ENCODE data around the gene SIK1. TPM values are rescaled to one million over a fixed set of nuclear protein-coding genes. Genes with fewer than 3 reads are reported as not detected.

SIK1 gene
- total and polyA plus RNA-seq, 7 experiments from 2014 or later = 0.21 to 414 (median 6.3) TPM; not detected in 1

GRCh38 chr21:43370091-43370658 is 56.8 kb downstream of the SIK1 start:
- intact Hi-C loops (cut with micrococcal nuclease) = no loop called here
- peak overlapping the region in 1 of 9 donors; percentile 36 for H3K27ac Mint-ChIP-seq
- H3K4me3 Mint-ChIP-seq = no peak overlapping the region
- Histone ChIP-seq H3K9me3 (ENCODE audit: control insufficient read depth in 2 of 3, low read length in 3 of 3) (no peaks in the 10 kb centered on the region), H3K4me3 (ENCODE audit: low read length) (no peak overlapping the region), H3K27ac (ENCODE audit: low read depth, low read length) (no peak overlapping the region), H3K4me1 (ENCODE audit: control insufficient read depth in 2 of 2, insufficient read depth in 2 of 2, low read length in 2 of 2) (no peaks in the 10 kb centered on the region), H3K27me3 (ENCODE audit: control insufficient read depth in 2 of 2, insufficient read depth in 2 of 2, low read length in 2 of 2) (no peaks in the 10 kb centered on the region), H3K36me3 (ENCODE audit: control insufficient read depth in 2 of 3, insufficient read depth in 3 of 3, low read length in 3 of 3) (no peaks in the 10 kb centered on the region)
- peaks cover 0 to 4% (median 0%) of the 10 kb centered on the region in 7 donors for H3K4me1 Mint-ChIP-seq
- DNase-seq (no peak), ATAC-seq (no peak)
- no peaks in the 10 kb centered on the region for H3K9me3 Mint-ChIP-seq
- ChIA-PET CTCF (no interaction called here), POLR2A (no interaction called here)
- no peaks in the 10 kb centered on the region for H3K27me3 Mint-ChIP-seq
- no peaks in the 10 kb centered on the region for H3K36me3 Mint-ChIP-seq

GRCh38 chr21:43369596-43370090 is 57.3 kb downstream of the SIK1 start:
- DNase-seq (peak in 1 of 9 donors; percentile 4), ATAC-seq (no peak)
- Mint-ChIP-seq H3K27me3 (no peaks in the 10 kb centered on the region), H3K9me3 (no peaks in the 10 kb centered on the region), H3K27ac (peak overlapping the region in 1 of 9 donors; percentile 36), H3K4me3 (no peak overlapping the region), H3K36me3 (no peaks in the 10 kb centered on the region), H3K4me1 (peaks cover 0 to 4% (median 0%) of the 10 kb centered on the region in 7 donors)
- H3K27ac ChIP-seq (ENCODE audit: low read depth, low read length) = no peak overlapping the region
- POLR2A ChIA-PET = no interaction called here
- no peak overlapping the region for H3K4me3 ChIP-seq (ENCODE audit: low read length)
- CTCF ChIA-PET = no interaction called here
- no peaks in the 10 kb centered on the region for H3K4me1 ChIP-seq (ENCODE audit: control insufficient read depth in 2 of 2, insufficient read depth in 2 of 2, low read length in 2 of 2)
- H3K36me3 ChIP-seq (ENCODE audit: control insufficient read depth in 2 of 3, insufficient read depth in 3 of 3, low read length in 3 of 3) = no peaks in the 10 kb centered on the region
- H3K9me3 ChIP-seq (ENCODE audit: control insufficient read depth in 2 of 3, low read length in 3 of 3) = no peaks in the 10 kb centered on the region
- intact Hi-C loops (cut with micrococcal nuclease) = no loop called here
- no peaks in the 10 kb centered on the region for H3K27me3 ChIP-seq (ENCODE audit: control insufficient read depth in 2 of 2, insufficient read depth in 2 of 2, low read length in 2 of 2)

DNA sequence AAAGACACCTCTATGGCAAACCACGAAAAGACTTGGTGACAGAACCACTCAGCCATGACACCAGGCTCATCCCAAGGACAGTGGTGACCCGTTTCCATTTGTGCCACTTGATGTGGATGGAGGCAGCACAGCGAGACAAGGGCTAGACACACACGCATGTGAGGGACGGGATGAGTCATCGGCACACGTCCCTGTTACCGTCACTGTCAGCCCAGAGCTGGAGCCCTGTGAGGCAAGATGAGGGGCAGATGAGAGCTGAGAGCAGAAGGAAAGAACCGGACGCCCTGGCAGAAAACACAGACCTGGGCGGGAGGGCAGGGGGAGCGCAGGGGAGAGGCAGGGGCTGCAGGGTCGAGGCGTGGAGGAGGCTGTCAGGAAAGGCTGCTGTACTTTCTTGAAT is 57.8 kb downstream of the SIK1 start:
- POLR2A ChIA-PET = no interaction called here
- no peaks in the 10 kb centered on the region for H3K36me3 ChIP-seq (ENCODE audit: control insufficient read depth in 2 of 3, insufficient read depth in 3 of 3, low read length in 3 of 3)
- H3K27ac Mint-ChIP-seq = no peak overlapping the region
- H3K9me3 Mint-ChIP-seq = no peaks in the 10 kb centered on the region
- no peaks in the 10 kb centered on the region for H3K4me1 ChIP-seq (ENCODE audit: control insufficient read depth in 2 of 2, insufficient read depth in 2 of 2, low read length in 2 of 2)
- H3K27ac ChIP-seq (ENCODE audit: low read depth, low read length) = no peak overlapping the region
- CTCF ChIA-PET = no interaction called here
- intact Hi-C loops (cut with micrococcal nuclease) = no loop called here
- peaks cover 0 to 4% (median 0%) of the 10 kb centered on the region in 7 donors for H3K4me1 Mint-ChIP-seq
- H3K4me3 ChIP-seq (ENCODE audit: low read length) = no peak overlapping the region
- ATAC-seq = no peak
- no peak overlapping the region for H3K4me3 Mint-ChIP-seq
- H3K27me3 Mint-ChIP-seq = no peaks in the 10 kb centered on the region
- peak in 1 of 9 donors; percentile 4 for DNase-seq
- H3K36me3 Mint-ChIP-seq = no peaks in the 10 kb centered on the region
- no peaks in the 10 kb centered on the region for H3K27me3 ChIP-seq (ENCODE audit: control insufficient read depth in 2 of 2, insufficient read depth in 2 of 2, low read length in 2 of 2)
- H3K9me3 ChIP-seq (ENCODE audit: control insufficient read depth in 2 of 3, low read length in 3 of 3) = no peaks in the 10 kb centered on the region

- H3K4me3 ChIP-seq (ENCODE audit: low read length) = no peak overlapping the region
- H3K36me3 ChIP-seq (ENCODE audit: control insufficient read depth in 2 of 3, insufficient read depth in 3 of 3, low read length in 3 of 3) = no peaks in the 10 kb centered on the region
- H3K4me1 Mint-ChIP-seq = peaks cover 0 to 4% (median 0%) of the 10 kb centered on the region in 7 donors
- no peak overlapping the region for H3K27ac ChIP-seq (ENCODE audit: low read depth, low read length)
- H3K36me3 Mint-ChIP-seq = no peaks in the 10 kb centered on the region
- no peaks in the 10 kb centered on the region for H3K27me3 Mint-ChIP-seq
- ChIA-PET CTCF (no interaction called here), POLR2A (no interaction called here)
- intact Hi-C loops (cut with micrococcal nuclease) = no loop called here
- H3K4me1 ChIP-seq (ENCODE audit: control insufficient read depth in 2 of 2, insufficient read depth in 2 of 2, low read length in 2 of 2) = no peaks in the 10 kb centered on the region
- no peaks in the 10 kb centered on the region for H3K27me3 ChIP-seq (ENCODE audit: control insufficient read depth in 2 of 2, insufficient read depth in 2 of 2, low read length in 2 of 2)
- no peak for ATAC-seq
- H3K9me3 Mint-ChIP-seq = no peaks in the 10 kb centered on the region
- no peaks in the 10 kb centered on the region for H3K9me3 ChIP-seq (ENCODE audit: control insufficient read depth in 2 of 3, low read length in 3 of 3)
- DNase-seq = no peak
- no peak overlapping the region for H3K4me3 Mint-ChIP-seq
- peak overlapping the region in 1 of 9 donors; percentile 83 for H3K27ac Mint-ChIP-seq
Measured at GRCh38 chr21:43368685-43369084, 58.2 kb downstream of the SIK1 start.

- Mint-ChIP-seq H3K9me3 (no peaks in the 10 kb centered on the region), H3K27ac (no peak overlapping the region), H3K4me1 (peaks cover 2 to 6% (median 4%) of the 10 kb centered on the region in 7 donors), H3K4me3 (no peak overlapping the region), H3K27me3 (no peaks in the 10 kb centered on the region), H3K36me3 (no peaks in the 10 kb centered on the region)
- no peak for DNase-seq
- H3K27ac ChIP-seq (ENCODE audit: low read depth, low read length) = no peak overlapping the region
- no peak for ATAC-seq
- POLR2A ChIA-PET = no interaction called here
- H3K27me3 ChIP-seq (ENCODE audit: control insufficient read depth in 2 of 2, insufficient read depth in 2 of 2, low read length in 2 of 2) = no peaks in the 10 kb centered on the region
- peaks cover 4 to 7% of the 10 kb centered on the region in 2 donors for H3K4me1 ChIP-seq (ENCODE audit: control insufficient read depth in 2 of 2, insufficient read depth in 2 of 2, low read length in 2 of 2)
- CTCF ChIA-PET = no interaction called here
- no peaks in the 10 kb centered on the region for H3K9me3 ChIP-seq (ENCODE audit: control insufficient read depth in 2 of 3, low read length in 3 of 3)
- no peaks in the 10 kb centered on the region for H3K36me3 ChIP-seq (ENCODE audit: control insufficient read depth in 2 of 3, insufficient read depth in 3 of 3, low read length in 3 of 3)
- no peak overlapping the region for H3K4me3 ChIP-seq (ENCODE audit: low read length)
- intact Hi-C loops (cut with micrococcal nuclease) = no loop called here
Measured at GRCh38 chr21:43367859-43368258, 59.1 kb downstream of the SIK1 start.

- H3K4me3 Mint-ChIP-seq = no peak overlapping the region
- H3K27ac ChIP-seq (ENCODE audit: low read depth, low read length) = no peak overlapping the region
- ChIA-PET CTCF (no interaction called here), POLR2A (no interaction called here)
- H3K27ac Mint-ChIP-seq = peak overlapping the region in 2 of 9 donors; percentile 41 to 79
- H3K9me3 Mint-ChIP-seq = no peaks in the 10 kb centered on the region
- H3K4me1 ChIP-seq (ENCODE audit: control insufficient read depth in 2 of 2, insufficient read depth in 2 of 2, low read length in 2 of 2) = peaks cover 7 to 11% of the 10 kb centered on the region in 2 donors
- no peaks in the 10 kb centered on the region for H3K27me3 ChIP-seq (ENCODE audit: control insufficient read depth in 2 of 2, insufficient read depth in 2 of 2, low read length in 2 of 2)
- H3K4me3 ChIP-seq (ENCODE audit: low read length) = no peak overlapping the region
- H3K36me3 Mint-ChIP-seq = no peaks in the 10 kb centered on the region
- H3K4me1 Mint-ChIP-seq = peaks cover 7 to 12% (median 9%) of the 10 kb centered on the region in 7 donors
- ATAC-seq (no peak), DNase-seq (peak in 1 of 9 donors; percentile 4)
- no peaks in the 10 kb centered on the region for H3K9me3 ChIP-seq (ENCODE audit: control insufficient read depth in 2 of 3, low read length in 3 of 3)
- intact Hi-C loops (cut with micrococcal nuclease) = no loop called here
- no peaks in the 10 kb centered on the region for H3K36me3 ChIP-seq (ENCODE audit: control insufficient read depth in 2 of 3, insufficient read depth in 3 of 3, low read length in 3 of 3)
- H3K27me3 Mint-ChIP-seq = no peaks in the 10 kb centered on the region
Measured at GRCh38 chr21:43367296-43367695, 59.6 kb downstream of the SIK1 start.

DNA sequence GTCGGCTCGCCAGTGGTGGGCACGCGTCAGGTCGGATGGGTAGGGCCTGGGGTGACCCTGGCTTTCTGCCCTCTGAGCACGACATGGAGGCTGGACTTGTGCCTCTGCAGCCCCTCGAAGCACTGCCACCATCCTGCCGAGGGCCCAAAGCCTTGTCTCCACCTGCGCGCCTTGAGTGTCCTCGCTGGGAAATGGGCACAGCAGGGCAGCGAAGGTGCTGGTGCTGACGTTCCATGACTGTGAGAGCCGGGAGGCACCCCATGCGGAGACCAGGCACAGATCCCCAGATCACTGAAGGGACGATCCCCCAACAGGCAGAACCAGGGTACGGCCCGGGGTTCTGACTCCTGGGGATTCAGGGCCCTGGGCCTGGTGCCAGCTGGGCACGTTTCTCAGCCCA is 60.3 kb downstream of the SIK1 start:
- Histone ChIP-seq H3K4me3 (ENCODE audit: low read length) (no peak overlapping the region), H3K9me3 (ENCODE audit: control insufficient read depth in 2 of 3, low read length in 3 of 3) (no peaks in the 10 kb centered on the region), H3K36me3 (ENCODE audit: control insufficient read depth in 2 of 3, insufficient read depth in 3 of 3, low read length in 3 of 3) (no peaks in the 10 kb centered on the region), H3K27me3 (ENCODE audit: control insufficient read depth in 2 of 2, insufficient read depth in 2 of 2, low read length in 2 of 2) (no peaks in the 10 kb centered on the region), H3K4me1 (ENCODE audit: control insufficient read depth in 2 of 2, insufficient read depth in 2 of 2, low read length in 2 of 2) (peaks cover 7 to 17% of the 10 kb centered on the region in 2 donors), H3K27ac (ENCODE audit: low read depth, low read length) (no peak overlapping the region)
- Mint-ChIP-seq H3K9me3 (no peaks in the 10 kb centered on the region), H3K4me1 (peaks cover 9 to 18% (median 14%) of the 10 kb centered on the region in 7 donors), H3K27ac (peak overlapping the region in 2 of 9 donors; percentile 67 to 79), H3K4me3 (no peak overlapping the region), H3K36me3 (no peaks in the 10 kb centered on the region), H3K27me3 (no peaks in the 10 kb centered on the region)
- intact Hi-C loops (cut with micrococcal nuclease) = no loop called here
- ChIA-PET POLR2A (no interaction called here), CTCF (no interaction called here)
- no peak for ATAC-seq
- peak in 1 of 9 donors; percentile 2 for DNase-seq
